WTC11 (cell line): Measurements from ENCODE around the gene NTMT1. TPM values are rescaled to one million over a fixed set of nuclear protein-coding genes. Genes with fewer than 3 reads are reported as not detected.

Source experiments
- ATAC-seq: fragments of 200-7000 bp; cut with Tn5 transposase; 2 replicates; pipeline ENCODE4 v1.10.0; 2021; ENCODE audit warnings: mild to moderate bottlenecking, moderate library complexity
- CTCF ChIA-PET: fragments of 300-600 bp; sonication (Branson Sonifier 250); formaldehyde crosslinking; loops from one replicate; lab custom pipeline; 2021; ENCODE audit warnings: antibody characterized with exemption; lab: Charles Lee
- POLR2A ChIA-PET: fragments of 350-600 bp; sonication (Branson Sonifier 250); formaldehyde crosslinking; loops from one replicate; lab custom pipeline; 2021; ENCODE audit warnings: antibody characterized with exemption; lab: Charles Lee
- DNase-seq: peaks from one replicate; pipeline ENCODE4 v3.0.0; 2021; ENCODE audit warnings: low spot score
- H3K27ac Mint-ChIP-seq: 2 replicates; pipeline ENCODE4 v1.8.0; 2021; ENCODE audit warnings: mixed read lengths
- H3K27me3 Mint-ChIP-seq: 2 replicates; pipeline ENCODE4 v1.8.0; 2021; ENCODE audit warnings: low read depth, mild to moderate bottlenecking, moderate library complexity, mixed read lengths
- H3K36me3 Mint-ChIP-seq: 2 replicates; pipeline ENCODE4 v1.8.0; 2021; ENCODE audit warnings: mixed read lengths
- H3K4me1 Mint-ChIP-seq: 2 replicates; pipeline ENCODE4 v1.8.0; 2022; ENCODE audit warnings: mixed read lengths
- H3K4me3 Mint-ChIP-seq: 2 replicates; pipeline ENCODE4 v1.8.0; 2021; ENCODE audit warnings: mild to moderate bottlenecking, moderate library complexity, mixed read lengths
- H3K9me3 Mint-ChIP-seq: 2 replicates; pipeline ENCODE4 v1.8.0; 2021; ENCODE audit warnings: mixed read lengths
- ATF6 ChIP-seq: sonication (generic); formaldehyde crosslinking; IDR thresholded peaks from 2 replicates; pipeline ENCODE4 v1.8.1; 2023; ENCODE audit warnings: mild to moderate bottlenecking, missing genetic modification reagents
- CBFB ChIP-seq: sonication (generic); formaldehyde crosslinking; IDR thresholded peaks from 2 replicates; pipeline ENCODE4 v1.8.1; 2022; ENCODE audit warnings: mild to moderate bottlenecking, low read depth, missing genetic modification reagents
- CREB1 ChIP-seq: sonication (generic); formaldehyde crosslinking; IDR thresholded peaks from 2 replicates; pipeline ENCODE4 v1.8.0; 2023; ENCODE audit warnings: mild to moderate bottlenecking, missing genetic modification reagents
- EMX1 ChIP-seq: fragments of 250-450 bp; sonication (Bioruptor Pico); IDR thresholded peaks from 2 replicates; pipeline ENCODE4 v1.8.0; 2021; ENCODE audit warnings: mild to moderate bottlenecking
- ERG ChIP-seq: fragments of 250-450 bp; sonication (Bioruptor Pico); IDR thresholded peaks from 2 replicates; pipeline ENCODE4 v1.8.0; 2021; ENCODE audit warnings: mild to moderate bottlenecking
- FOXP1 ChIP-seq: sonication (generic); formaldehyde crosslinking; IDR thresholded peaks from 2 replicates; pipeline ENCODE4 v1.8.0; 2022; ENCODE audit warnings: missing genetic modification reagents, mild to moderate bottlenecking, moderate library complexity, borderline replicate concordance
- GTF2I ChIP-seq: fragments of 250-450 bp; sonication (Bioruptor Pico); conservative IDR thresholded peaks from 2 replicates; pipeline ENCODE4 v1.4.0; 2021; ENCODE audit warnings: mild to moderate bottlenecking
- KAT7 ChIP-seq: sonication (generic); formaldehyde crosslinking; IDR thresholded peaks from 2 replicates; pipeline ENCODE4 v1.8.1; 2023; ENCODE audit warnings: missing genetic modification reagents, mild to moderate bottlenecking, borderline replicate concordance
- NFE2L1 ChIP-seq: sonication (generic); formaldehyde crosslinking; IDR thresholded peaks from 2 replicates; pipeline ENCODE4 v1.8.1; 2023; ENCODE audit warnings: missing genetic modification reagents
- NR1H2 ChIP-seq: sonication (generic); formaldehyde crosslinking; IDR thresholded peaks from 2 replicates; pipeline ENCODE4 v1.9.0; 2021; ENCODE audit warnings: mild to moderate bottlenecking, moderate library complexity, missing genetic modification reagents
- NR3C1 ChIP-seq: sonication (generic); formaldehyde crosslinking; conservative IDR thresholded peaks from 2 replicates; pipeline ENCODE4 v1.8.1; 2023; ENCODE audit warnings: low read depth, mild to moderate bottlenecking, missing genetic modification reagents
- STAT6 ChIP-seq: sonication (generic); formaldehyde crosslinking; conservative IDR thresholded peaks from 2 replicates; pipeline ENCODE4 v1.8.1; 2023; ENCODE audit warnings: mild to moderate bottlenecking, low read depth, missing genetic modification reagents, moderate library complexity
- USF1 ChIP-seq: sonication (generic); formaldehyde crosslinking; IDR thresholded peaks from 2 replicates; pipeline ENCODE4 v1.8.0; 2022; ENCODE audit warnings: mild to moderate bottlenecking, missing genetic modification reagents
- ZBTB43 ChIP-seq: sonication (generic); formaldehyde crosslinking; IDR thresholded peaks from 2 replicates; pipeline ENCODE4 v1.8.1; 2023; ENCODE audit warnings: mild to moderate bottlenecking, missing genetic modification reagents
- ZNF121 ChIP-seq: sonication (generic); formaldehyde crosslinking; IDR thresholded peaks from 2 replicates; pipeline ENCODE4 v1.8.0; 2023; ENCODE audit warnings: missing genetic modification reagents
- ZNF317 ChIP-seq: sonication (generic); formaldehyde crosslinking; IDR thresholded peaks from 2 replicates; pipeline ENCODE4 v1.8.1; 2023; ENCODE audit warnings: low read depth, mild to moderate bottlenecking, moderate library complexity, missing genetic modification reagents, borderline replicate concordance
- ZNF671 ChIP-seq: fragments of 250-450 bp; sonication (Bioruptor Pico); IDR thresholded peaks from 2 replicates; pipeline ENCODE4 v1.8.0; 2021; ENCODE audit warnings: mild to moderate bottlenecking
- total RNA-seq: library from RNA; stranded (reverse); gene quantifications from 3 replicates; pipeline ENCODE4 v1.2.3, GENCODE V29; 2021
- TF ChIP-seq, protein P1 (sequence below): sonication (generic); formaldehyde crosslinking; IDR thresholded peaks from 2 replicates; pipeline ENCODE4 v1.8.0; 2022; ENCODE audit warnings: mild to moderate bottlenecking, missing genetic modification reagents
- TF ChIP-seq, protein P2 (sequence below): sonication (generic); formaldehyde crosslinking; IDR thresholded peaks from 2 replicates; pipeline ENCODE4 v1.8.1; 2022; ENCODE audit warnings: mild to moderate bottlenecking, moderate library complexity, missing genetic modification reagents
- TF ChIP-seq, protein P3 (sequence below): sonication (generic); formaldehyde crosslinking; IDR thresholded peaks from 2 replicates; pipeline ENCODE4 v1.8.0; 2023; ENCODE audit warnings: missing genetic modification reagents

Gene NTMT1
- total RNA-seq, 1 experiment from 2014 or later, result 71.1 TPM

GRCh38 chr9:129601082-129601674 lies 24.8 kb upstream of the NTMT1 start:
- ATAC-seq (no peak), DNase-seq (no peak)
- peaks cover 19% of the 10 kb centered on the region for H3K27me3 Mint-ChIP-seq
- no peaks in the 10 kb centered on the region for H3K9me3 Mint-ChIP-seq
- no peak for TF ChIP-seq FOXP1
- TF ChIP-seq, protein P1, sequence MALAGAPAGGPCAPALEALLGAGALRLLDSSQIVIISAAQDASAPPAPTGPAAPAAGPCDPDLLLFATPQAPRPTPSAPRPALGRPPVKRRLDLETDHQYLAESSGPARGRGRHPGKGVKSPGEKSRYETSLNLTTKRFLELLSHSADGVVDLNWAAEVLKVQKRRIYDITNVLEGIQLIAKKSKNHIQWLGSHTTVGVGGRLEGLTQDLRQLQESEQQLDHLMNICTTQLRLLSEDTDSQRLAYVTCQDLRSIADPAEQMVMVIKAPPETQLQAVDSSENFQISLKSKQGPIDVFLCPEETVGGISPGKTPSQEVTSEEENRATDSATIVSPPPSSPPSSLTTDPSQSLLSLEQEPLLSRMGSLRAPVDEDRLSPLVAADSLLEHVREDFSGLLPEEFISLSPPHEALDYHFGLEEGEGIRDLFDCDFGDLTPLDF (CRISPR knock-in tag), result no peak
- peak; percentile 70 for TF ChIP-seq GTF2I (CRISPR knock-in tag)
- no peaks in the 10 kb centered on the region for H3K36me3 Mint-ChIP-seq
- H3K4me1 Mint-ChIP-seq, result peaks cover 37% of the 10 kb centered on the region
- H3K27ac Mint-ChIP-seq, result no peak overlapping the region
- ChIA-PET POLR2A (interaction anchor here (0.7 to 1.0 kb wide), 2 partner anchors 15 to 104 kb away, joined by 3 to 4 read pairs; no protein-coding TSS in a partner anchor), CTCF (interaction anchor here (1.9 kb wide), 1 partner anchor 23 kb away, joined by 6 read pairs; no protein-coding TSS in a partner anchor)
- H3K4me3 Mint-ChIP-seq, result no peak overlapping the region

DNA sequence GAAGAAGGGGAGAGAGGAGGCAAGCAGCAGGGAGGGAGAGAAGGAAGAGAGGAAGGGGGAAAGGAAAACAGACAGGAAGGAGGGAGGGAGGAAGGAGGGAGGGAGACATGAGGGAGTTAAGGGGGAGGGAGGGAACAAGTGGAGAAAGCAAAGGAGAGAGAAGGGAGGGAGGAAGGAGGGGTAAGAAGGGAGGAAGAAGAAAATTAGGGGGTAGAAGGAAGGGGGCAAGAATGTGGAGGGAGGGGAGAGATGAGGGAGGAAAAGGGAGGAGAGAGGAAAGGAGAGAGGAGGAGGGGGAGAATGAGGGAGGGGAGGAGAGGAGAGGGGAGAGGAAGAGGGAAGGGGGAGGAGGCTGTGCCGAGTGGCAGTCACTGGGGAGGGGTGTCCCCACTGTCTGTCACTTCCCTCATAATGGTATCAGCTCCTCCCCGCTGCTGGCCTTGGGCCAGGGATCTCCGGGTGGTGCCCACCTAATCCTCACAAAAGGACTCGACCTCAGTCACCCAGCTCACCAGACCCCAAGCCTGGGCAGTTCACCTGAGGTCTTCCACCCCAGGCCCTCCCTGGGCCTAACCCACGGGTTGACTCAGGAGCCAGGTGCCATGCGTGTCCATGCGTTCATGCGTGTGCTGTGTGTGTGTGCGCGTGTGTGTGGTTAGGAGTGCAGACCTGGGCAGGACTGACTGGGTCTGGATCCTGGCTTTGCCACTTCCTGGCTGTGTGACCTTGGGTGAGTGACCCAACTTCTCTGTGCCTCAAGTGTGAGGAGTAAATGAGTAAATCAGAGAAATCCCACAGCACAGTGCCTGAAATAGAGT lies 23.2 kb upstream of the NTMT1 start:
- H3K4me3 Mint-ChIP-seq, result no peak overlapping the region
- DNase-seq, result no peak

More for the DNA sequence above, 23.2 kb upstream of the NTMT1 start:
- no peak overlapping the region for H3K27ac Mint-ChIP-seq
- TF ChIP-seq ZNF671, result no peak
- no peak for TF ChIP-seq CREB1 (CRISPR knock-in tag)
- TF ChIP-seq ZNF121, result no peak
- TF ChIP-seq EMX1 (CRISPR knock-in tag), result no peak
- TF ChIP-seq USF1, result no peak
- TF ChIP-seq ATF6 (CRISPR knock-in tag), result no peak
- TF ChIP-seq ZNF317 (CRISPR knock-in tag), result no peak
- TF ChIP-seq ZBTB43 (CRISPR knock-in tag), result no peak
- no peak for TF ChIP-seq CBFB
- TF ChIP-seq NR1H2 (CRISPR knock-in tag), result no peak
- TF ChIP-seq, protein P2, sequence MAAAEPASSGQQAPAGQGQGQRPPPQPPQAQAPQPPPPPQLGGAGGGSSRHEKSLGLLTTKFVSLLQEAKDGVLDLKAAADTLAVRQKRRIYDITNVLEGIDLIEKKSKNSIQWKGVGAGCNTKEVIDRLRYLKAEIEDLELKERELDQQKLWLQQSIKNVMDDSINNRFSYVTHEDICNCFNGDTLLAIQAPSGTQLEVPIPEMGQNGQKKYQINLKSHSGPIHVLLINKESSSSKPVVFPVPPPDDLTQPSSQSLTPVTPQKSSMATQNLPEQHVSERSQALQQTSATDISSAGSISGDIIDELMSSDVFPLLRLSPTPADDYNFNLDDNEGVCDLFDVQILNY (CRISPR knock-in tag), result no peak
- no peak for TF ChIP-seq KAT7 (CRISPR knock-in tag)
- no peak for TF ChIP-seq NFE2L1 (CRISPR knock-in tag)
- TF ChIP-seq, protein P3, sequence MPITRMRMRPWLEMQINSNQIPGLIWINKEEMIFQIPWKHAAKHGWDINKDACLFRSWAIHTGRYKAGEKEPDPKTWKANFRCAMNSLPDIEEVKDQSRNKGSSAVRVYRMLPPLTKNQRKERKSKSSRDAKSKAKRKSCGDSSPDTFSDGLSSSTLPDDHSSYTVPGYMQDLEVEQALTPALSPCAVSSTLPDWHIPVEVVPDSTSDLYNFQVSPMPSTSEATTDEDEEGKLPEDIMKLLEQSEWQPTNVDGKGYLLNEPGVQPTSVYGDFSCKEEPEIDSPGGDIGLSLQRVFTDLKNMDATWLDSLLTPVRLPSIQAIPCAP (CRISPR knock-in tag), result no peak
- TF ChIP-seq STAT6 (CRISPR knock-in tag), result no peak
- no peak for TF ChIP-seq NR3C1 (CRISPR knock-in tag)
- no peak for TF ChIP-seq ERG (CRISPR knock-in tag)
- H3K27me3 Mint-ChIP-seq, result peaks cover 18% of the 10 kb centered on the region
- no peaks in the 10 kb centered on the region for H3K9me3 Mint-ChIP-seq
- no peaks in the 10 kb centered on the region for H3K36me3 Mint-ChIP-seq
- no peak for ATAC-seq
- ChIA-PET POLR2A (interaction anchor here (0.7 to 1.0 kb wide), 2 partner anchors 106 to 1233 kb away, joined by 3 read pairs; no protein-coding TSS in a partner anchor), CTCF (interaction anchor here (1.0 to 2.0 kb wide), 6 partner anchors 18 to 471 kb away, joined by 3 to 6 read pairs (median 3); no protein-coding TSS in a partner anchor)
- H3K4me1 Mint-ChIP-seq, result peaks cover 49% of the 10 kb centered on the region
